ENCODE results near the gene MMP10.
"Not testable (repeated sequence)": the region's sequence is repeated elsewhere in the genome, so short reads cannot be mapped to it uniquely, and the experiment has no call there.

The MMP10 gene

GRCh38 chr11:102749101-102749722, 31.2 kb downstream of the MMP10 start:
- no peaks in the 10 kb centered on the region for H3K36me3 ChIP-seq (ENCODE audit: control insufficient read depth, low read length)
- no peak overlapping the region for H3K4me2 ChIP-seq (ENCODE audit: low read length)
- H4K20me1 ChIP-seq (ENCODE audit: control insufficient read depth, insufficient read depth, low read depth, low read length), result no peaks in the 10 kb centered on the region
- no peaks in the 10 kb centered on the region for H3K79me2 ChIP-seq (ENCODE audit: control insufficient read depth, low read length)
- no peak overlapping the region for H3K27ac ChIP-seq (ENCODE audit: low read depth, low read length)
- no peaks in the 10 kb centered on the region for H3K9me2 ChIP-seq (replicated peaks; ENCODE audit: control insufficient read depth, low read length)
- no peaks in the 10 kb centered on the region for H3F3A ChIP-seq (ENCODE audit: control insufficient read depth, insufficient read depth)
- no peak overlapping the region for H3K4me3 ChIP-seq (ENCODE audit: low read length)
- H3K9me3 ChIP-seq (ENCODE audit: control insufficient read depth, insufficient read depth, low read length), result no peaks in the 10 kb centered on the region
- no peaks in the 10 kb centered on the region for H3K4me1 ChIP-seq (ENCODE audit: control insufficient read depth, low read length)
- TF ChIP-seq CTCF (IDR thresholded peaks at IDR 0.05; ENCODE audit: low read depth, low read length, poor library complexity, severe bottlenecking), result no peak
- TF ChIP-seq EZH2phosphoT487 (IDR thresholded peaks at IDR 0.05; ENCODE audit: borderline replicate concordance, low read length), result no peak
- H3K27me3 ChIP-seq (ENCODE audit: control insufficient read depth, low read length), result 0 out of 2 replicates have a peak, but pooled peaks cover 8% of the 10 kb centered on the region

- H3K36me3 ChIP-seq (ENCODE audit: control insufficient read depth, low read length); H3F3A ChIP-seq (ENCODE audit: control insufficient read depth, insufficient read depth); H3K9me2 ChIP-seq (replicated peaks; ENCODE audit: control insufficient read depth, low read length); H3K79me2 ChIP-seq (ENCODE audit: control insufficient read depth, low read length); H3K4me3 ChIP-seq (ENCODE audit: low read length); H3K4me1 ChIP-seq (ENCODE audit: control insufficient read depth, low read length); H3K9me3 ChIP-seq (ENCODE audit: control insufficient read depth, insufficient read depth, low read length); H4K20me1 ChIP-seq (ENCODE audit: control insufficient read depth, insufficient read depth, low read depth, low read length); H3K4me2 ChIP-seq (ENCODE audit: low read length); H3K27me3 ChIP-seq (ENCODE audit: control insufficient read depth, low read length); H3K27ac ChIP-seq (ENCODE audit: low read depth, low read length): not testable (repeated sequence)
Measured at GRCh38 chr11:102746746-102747578, 33.5 kb downstream of the MMP10 start.

GRCh38 chr11:102734650-102735049, 45.8 kb downstream of the MMP10 start:
- H3K27me3 ChIP-seq (ENCODE audit: control insufficient read depth, low read length), result peaks cover 7% of the 10 kb centered on the region; the same call in 1 of the 2 replicates
- H3K9me3 ChIP-seq (ENCODE audit: control insufficient read depth, insufficient read depth, low read length), result no peaks in the 10 kb centered on the region

More at GRCh38 chr11:102734650-102735049, 45.8 kb downstream of the MMP10 start:
- Histone ChIP-seq H3K4me3 (ENCODE audit: low read length) (no peak overlapping the region), H4K20me1 (ENCODE audit: control insufficient read depth, insufficient read depth, low read depth, low read length) (no peaks in the 10 kb centered on the region), H3K36me3 (ENCODE audit: control insufficient read depth, low read length) (no peaks in the 10 kb centered on the region), H3K79me2 (ENCODE audit: control insufficient read depth, low read length) (no peaks in the 10 kb centered on the region), H3K9me2 (replicated peaks; ENCODE audit: control insufficient read depth, low read length) (no peaks in the 10 kb centered on the region), H3K27ac (ENCODE audit: low read depth, low read length) (no peak overlapping the region), H3K4me2 (ENCODE audit: low read length) (no peak overlapping the region), H3F3A (ENCODE audit: control insufficient read depth, insufficient read depth) (no peaks in the 10 kb centered on the region), H3K4me1 (ENCODE audit: control insufficient read depth, low read length) (no peaks in the 10 kb centered on the region)
- TF ChIP-seq EZH2phosphoT487 (IDR thresholded peaks at IDR 0.05; ENCODE audit: borderline replicate concordance, low read length) (no peak), CTCF (IDR thresholded peaks at IDR 0.05; ENCODE audit: low read depth, low read length, poor library complexity, severe bottlenecking) (no peak)

Data from DOHH2 (cell line).